PC-9 (cell line): ENCODE measurements around the gene SYNGAP1.

ENCODE experiments used
- EZH2 ChIP-seq: fragments of 200-600 bp; sonication (generic); IDR thresholded peaks from 2 replicates; pipeline ENCODE4 v1.8.0; 2017; ENCODE audit warnings: antibody characterized with exemption, low read depth
- TF ChIP-seq, protein P1 (sequence below): fragments of 200-600 bp; sonication (generic); conservative IDR thresholded peaks from 2 replicates; pipeline ENCODE4 v1.6.1; 2017; ENCODE audit warnings: mixed run types, antibody characterized with exemption, mild to moderate bottlenecking, moderate library complexity

DNA sequence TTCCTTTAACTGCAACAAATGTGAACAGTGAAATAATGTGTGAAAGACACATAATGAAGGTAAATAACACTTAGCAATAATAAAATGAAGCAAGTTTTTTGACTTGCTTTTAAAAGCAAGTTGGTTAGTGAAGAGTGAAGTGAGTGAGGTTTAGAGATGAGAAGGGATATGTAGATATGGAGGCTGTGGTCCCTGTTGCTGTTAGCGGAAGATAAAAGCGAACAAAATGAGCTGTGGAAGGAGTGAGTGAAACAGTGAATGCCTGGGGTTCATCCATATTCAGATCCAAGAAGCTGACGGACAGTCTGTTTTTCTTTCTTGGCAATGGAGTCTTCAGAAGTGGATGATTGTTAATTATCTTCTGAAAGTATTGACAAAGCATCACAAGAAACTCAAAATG is 58.0 kb downstream of the SYNGAP1 start:
- TF ChIP-seq, protein P1, sequence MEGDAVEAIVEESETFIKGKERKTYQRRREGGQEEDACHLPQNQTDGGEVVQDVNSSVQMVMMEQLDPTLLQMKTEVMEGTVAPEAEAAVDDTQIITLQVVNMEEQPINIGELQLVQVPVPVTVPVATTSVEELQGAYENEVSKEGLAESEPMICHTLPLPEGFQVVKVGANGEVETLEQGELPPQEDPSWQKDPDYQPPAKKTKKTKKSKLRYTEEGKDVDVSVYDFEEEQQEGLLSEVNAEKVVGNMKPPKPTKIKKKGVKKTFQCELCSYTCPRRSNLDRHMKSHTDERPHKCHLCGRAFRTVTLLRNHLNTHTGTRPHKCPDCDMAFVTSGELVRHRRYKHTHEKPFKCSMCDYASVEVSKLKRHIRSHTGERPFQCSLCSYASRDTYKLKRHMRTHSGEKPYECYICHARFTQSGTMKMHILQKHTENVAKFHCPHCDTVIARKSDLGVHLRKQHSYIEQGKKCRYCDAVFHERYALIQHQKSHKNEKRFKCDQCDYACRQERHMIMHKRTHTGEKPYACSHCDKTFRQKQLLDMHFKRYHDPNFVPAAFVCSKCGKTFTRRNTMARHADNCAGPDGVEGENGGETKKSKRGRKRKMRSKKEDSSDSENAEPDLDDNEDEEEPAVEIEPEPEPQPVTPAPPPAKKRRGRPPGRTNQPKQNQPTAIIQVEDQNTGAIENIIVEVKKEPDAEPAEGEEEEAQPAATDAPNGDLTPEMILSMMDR: no peak
- no peak for TF ChIP-seq EZH2
